Measurements from ENCODE around the gene TRIM28.

The TRIM28 gene

GRCh38 chr19:58549664-58550361 lies 5.9 kb downstream of the TRIM28 start:
- DNase-seq = no peak

GRCh38 chr19:58550362-58551122 lies 6.7 kb downstream of the TRIM28 start:
- DNase-seq = no peak

GRCh38 chr19:58551123-58551497 lies 7.2 kb downstream of the TRIM28 start:
- no peak for DNase-seq

DNA sequence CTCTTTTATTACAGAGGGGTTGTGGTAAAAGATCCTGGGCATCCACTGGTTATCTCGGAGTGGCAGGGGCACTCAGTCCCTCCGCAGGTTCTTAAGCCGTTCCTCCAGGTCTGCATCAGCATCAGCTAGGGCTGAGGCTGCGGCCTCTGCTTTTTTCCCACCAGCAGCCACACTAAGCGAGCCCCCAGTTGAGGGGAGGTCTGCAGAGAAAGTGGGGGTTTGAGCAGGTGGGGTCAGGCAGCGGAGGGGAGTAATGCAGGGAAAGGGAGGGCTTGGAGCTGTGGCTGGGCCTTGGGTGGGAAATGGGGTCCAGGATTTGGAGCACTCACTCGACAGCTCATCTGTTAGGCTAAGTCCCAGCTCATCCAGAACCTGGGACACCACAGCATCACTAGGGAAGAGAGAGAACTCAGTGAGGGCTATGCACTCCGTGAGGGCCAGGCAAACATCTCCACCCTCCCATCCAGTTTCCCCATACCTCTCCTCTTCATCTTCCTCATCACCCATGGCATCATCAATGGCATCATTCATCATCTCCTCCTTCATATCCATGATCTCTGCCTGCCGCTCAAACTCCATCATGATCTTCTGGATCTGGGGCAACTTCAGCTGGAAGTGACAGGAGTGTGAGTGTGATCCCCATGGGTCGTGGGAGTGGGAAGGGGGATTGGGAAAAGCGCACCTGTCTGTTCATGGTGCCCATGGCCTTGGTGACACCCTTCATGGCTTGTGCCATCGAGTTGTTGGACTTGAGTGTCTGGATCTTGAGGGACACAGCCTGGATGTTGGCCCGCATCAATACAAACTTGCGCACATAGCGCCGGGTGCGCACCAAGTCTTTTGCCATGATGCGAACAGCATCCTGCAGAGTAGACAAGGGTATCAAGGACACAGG lies 8.0 kb downstream of the TRIM28 start:
- DNase-seq = no peak

DNA sequence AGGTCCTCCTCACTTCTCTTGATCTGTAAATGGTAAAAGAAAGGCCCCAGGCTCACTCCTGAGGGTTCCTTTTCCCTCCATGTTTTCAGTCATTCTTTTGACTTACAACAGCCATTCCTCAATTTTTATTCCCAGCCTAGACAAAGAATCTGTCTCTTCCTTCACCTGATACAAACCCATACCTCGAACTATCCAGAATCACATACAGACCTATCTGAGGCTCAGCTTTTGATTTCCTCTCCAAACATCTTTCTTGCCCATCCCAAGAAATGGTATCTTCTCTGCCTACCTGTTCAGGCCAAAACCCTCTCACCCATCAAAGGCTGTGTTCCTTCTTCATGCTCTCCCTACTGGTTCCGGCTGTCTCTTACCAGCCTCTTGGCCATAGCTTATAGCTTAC lies 8.8 kb downstream of the TRIM28 start:
- DNase-seq = no peak

DNA sequence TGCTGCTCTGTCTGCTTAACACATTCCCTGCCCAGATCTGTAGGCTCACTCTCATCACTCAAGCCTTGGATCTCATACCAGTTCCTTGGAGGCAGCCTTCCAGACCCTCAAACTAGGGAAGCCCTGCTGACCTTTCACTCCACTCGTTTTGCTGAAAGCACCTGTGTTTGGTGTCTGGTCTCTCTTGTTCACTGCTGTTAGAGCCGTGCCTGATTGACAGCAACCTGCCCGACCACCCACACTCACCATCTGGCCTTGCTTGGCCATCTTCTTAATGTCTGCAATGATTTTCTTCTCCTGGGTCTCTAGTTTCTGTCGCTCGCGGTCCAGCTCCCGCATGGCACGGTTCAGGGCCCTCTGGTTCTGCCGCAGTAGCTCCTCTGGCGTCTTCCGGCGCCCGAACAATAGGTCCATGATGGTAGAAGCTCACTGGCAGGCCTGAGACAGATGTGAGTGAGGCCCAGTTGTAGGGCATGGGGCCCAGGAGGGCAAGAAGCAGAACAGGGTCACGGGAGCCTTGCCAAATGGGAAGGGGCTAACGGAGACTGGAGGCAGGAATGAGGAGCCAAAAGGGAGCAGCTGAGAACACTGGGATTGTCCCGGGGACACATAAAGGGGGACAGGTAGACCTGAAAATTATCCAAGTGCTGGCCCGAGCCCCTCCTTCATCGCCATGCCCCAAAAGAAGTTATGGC lies 10.1 kb downstream of the TRIM28 start:
- no peak for DNase-seq

DNA sequence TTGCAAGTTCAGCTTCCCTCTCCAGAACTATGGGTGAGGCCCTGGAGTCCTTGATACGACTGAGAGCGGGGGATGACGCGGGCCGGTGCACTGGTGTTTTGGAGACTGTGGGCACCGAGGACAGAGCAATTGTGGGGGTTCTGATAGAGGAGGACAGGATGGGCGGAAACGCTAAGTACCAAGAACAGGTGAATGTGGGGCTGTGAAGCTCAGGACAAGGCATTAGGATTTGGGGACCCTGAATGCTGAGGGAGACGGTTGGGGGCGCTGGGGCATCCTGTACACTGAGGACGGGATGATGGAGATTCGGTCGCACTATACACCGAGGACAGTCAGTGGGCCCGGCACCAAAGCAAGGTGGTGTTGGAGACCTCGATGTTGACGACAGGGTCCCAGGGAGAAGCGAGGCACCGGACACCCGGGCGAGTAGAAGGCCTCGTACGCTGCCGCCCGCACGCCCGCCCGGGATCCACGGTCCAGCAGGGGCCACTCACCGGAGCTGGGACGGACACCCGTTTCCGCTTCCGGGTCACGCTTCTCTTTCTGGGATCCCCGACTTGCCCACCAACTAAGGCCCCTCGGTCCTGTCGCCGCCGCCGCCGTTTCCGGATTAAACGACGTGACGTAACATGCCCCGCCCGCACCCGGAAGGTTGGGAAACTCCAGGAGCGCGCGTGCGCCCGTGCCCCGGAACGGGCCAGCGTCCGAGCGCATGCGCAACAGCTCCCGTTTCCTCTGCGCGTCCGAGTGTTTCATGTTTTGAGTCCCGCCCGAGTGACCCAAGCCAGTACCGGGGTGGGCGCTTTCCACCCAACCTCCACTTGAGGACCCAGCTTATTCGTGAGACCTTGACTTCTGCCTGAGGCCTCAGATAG lies 10.9 kb downstream of the TRIM28 start, which contains the start of gene CHMP2A:
CHMP2A (minus strand) TSS at position 612 of the 875 bp plus-strand sequence. CDS start 893 bp downstream, outside the sequence.
- peak; percentile 99 for DNase-seq

DNA sequence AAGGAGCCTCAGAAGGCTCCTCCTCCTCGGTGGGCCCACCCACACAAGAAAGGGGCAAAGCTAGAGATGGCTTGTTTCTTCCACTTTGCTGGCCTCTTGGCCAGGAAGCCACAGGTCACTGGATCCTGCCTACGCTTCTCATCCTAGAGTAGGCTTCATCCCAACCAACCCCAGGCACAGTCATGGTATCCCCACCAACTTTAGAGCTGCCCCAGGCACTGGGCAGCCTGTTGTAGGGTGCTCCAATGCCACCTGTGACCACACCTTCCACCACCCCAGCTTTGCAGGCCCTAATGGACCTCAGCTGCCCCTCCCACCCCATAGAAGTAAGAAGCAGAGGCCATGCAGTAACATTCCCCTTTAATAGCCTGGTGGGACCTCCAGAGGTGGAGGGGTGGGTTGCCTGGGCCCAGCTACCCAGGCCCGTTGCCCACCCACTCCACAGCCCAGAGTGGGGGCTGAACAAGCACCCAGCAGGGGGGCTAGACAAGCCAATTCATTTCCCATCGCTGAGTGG lies 11.6 kb downstream of the TRIM28 start:
- DNase-seq = no peak

- DNase-seq = no peak
Measured at GRCh38 chr19:58555920-58556621, 12.2 kb downstream of the TRIM28 start.

- DNase-seq = no peak
Measured at GRCh38 chr19:58556622-58557220, 12.9 kb downstream of the TRIM28 start.

DNA sequence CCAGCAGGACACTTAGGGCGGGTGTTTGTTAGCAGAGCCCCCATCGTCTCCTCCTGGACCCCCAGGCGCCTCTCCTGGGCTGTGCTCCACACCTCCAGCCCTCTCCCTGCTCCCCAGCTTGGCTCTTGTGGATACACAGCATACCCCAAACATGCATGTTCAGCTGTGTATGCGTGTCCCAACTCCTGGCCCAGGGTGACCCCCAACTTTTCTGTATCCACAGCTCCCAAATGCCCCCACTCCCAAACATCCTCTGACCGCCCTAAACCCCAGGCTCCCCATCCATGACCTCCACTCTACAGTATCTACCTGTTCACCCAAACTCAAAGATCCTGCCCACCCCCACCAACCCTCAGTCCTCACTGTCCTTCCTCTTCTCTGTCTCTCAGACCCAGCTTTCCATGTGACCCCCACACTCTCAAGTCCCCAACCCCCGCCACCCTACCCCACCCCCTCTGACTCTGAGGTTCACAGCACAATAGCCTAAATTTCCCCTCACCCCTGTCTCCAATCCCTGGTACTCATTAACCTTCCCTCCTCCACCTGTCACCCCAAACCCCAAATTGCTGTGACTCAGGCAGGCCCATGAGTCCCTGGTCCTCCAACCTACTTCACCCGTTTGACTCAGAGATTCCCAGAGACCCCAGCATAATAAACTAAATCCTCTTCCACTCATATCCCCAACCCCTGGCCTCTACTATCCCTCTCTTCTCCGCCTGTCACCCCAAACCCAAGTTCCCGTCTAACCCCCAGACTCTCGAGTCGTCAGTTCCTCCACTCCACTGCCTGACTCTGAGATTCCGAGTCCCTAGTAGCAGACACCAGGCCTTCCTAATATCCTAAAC lies 13.6 kb downstream of the TRIM28 start:
- DNase-seq = peak; percentile 31

GRCh38 chr19:58558066-58558622 lies 14.3 kb downstream of the TRIM28 start, which contains the start of gene UBE2M:
TSS of gene UBE2M (minus strand) at chr19:58558611. CDS start at chr19:58558381, 230 bp downstream.
- peak; percentile 65 for DNase-seq

DNA sequence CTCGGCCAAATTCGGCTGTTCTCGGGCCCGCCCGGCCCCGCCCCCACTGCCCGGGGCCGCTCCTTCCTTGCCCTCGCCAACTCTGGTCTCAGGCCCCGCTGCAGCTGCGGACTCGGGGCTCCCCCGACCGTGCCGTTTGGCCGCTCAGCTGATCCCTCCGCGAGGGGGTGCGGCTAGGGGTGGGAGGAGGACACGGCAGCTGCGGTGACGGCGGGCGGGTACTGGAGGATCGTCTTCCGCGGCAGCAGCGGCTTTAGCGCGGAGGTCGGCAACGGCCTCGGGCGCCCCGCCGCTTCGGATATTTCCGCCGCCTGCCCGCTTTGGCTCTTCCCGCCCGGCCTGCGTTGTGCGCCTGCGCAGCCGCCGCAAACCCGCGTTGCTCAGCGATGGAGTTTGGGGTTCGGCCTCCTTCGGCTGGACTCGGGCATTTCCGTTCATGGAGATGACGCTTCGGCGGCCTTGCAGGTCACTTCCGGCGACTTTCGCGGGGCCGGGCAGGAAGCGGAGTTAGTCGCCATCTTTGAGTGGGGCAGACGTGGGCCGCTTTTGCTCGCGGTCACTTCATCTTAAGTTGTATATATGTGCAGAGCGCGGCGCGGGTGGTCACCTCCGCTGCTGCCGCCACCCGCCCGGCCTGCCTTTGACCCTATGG lies 14.9 kb downstream of the TRIM28 start:
- peak; percentile 100 for DNase-seq

- DNase-seq = peak; percentile 68
Measured at GRCh38 chr19:58559275-58560006, 15.6 kb downstream of the TRIM28 start.

DNA sequence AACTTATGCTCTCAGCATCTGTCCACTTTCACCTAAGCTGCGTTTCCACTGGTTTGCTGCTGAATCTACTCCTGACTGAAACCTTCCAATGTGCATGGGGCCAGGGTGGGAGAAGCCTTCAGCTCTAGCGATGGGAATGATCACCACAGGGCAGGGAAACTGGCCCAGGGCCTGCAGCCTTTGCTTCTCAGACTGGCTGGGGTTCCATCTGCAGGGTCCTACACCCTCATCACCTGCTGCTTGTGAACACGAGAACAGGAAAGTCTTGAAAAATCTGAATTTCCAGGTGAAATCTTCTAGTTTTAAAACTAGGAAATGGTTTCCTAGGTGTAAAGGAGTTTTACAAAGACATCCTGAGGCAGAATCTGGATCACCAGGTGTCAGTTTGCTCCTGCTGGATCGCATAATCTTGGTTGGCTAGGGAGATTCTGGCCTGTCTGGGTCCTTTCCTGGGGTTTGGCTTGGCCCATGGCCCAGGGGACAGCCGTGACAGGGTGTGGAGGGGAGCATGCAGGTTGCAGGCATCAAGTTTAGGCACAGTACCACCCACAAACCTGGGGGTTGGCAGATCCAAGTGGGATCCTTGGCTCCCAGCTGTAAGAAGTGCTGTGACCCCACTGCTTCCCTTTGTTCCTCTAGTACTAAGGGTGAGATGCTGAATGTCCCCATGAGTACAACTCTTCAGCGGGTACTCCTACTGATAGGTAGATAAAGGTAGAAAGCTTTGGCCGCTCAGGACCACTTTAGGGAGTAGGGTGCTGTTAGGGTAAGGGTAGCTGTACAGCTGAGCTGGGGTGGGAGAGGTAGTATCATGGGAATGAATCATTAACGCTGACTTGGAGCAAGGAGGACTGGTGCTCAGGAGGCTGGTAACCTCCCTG lies 16.4 kb downstream of the TRIM28 start:
- no peak for DNase-seq

DNA sequence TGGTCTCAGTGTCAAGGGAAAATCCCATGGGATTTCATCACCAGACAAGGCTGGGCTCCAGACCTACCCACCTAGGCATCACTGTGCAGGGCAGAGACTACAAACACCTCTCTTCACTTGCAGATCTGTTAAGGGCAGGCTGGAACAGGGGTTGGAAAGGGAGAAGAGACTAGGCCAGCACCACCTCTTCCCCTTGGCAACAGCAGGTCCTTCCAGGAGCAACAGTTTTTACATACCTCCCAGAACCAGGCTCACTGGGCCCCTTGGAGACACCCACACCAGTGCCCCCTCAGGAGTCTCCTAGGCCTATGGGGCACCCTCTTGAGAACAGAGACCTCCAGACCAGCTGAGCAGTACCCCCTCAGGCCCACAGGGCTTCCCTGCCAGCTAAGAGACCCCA lies 17.1 kb downstream of the TRIM28 start:
- no peak for DNase-seq

All from CD4-positive, alpha-beta T cell treated with Interleukin-10 for 1 hour (primary cell).